HCT116 (cell line): ENCODE measurements around the gene PSME2. TPM values are rescaled to one million over a fixed set of nuclear protein-coding genes. Genes with fewer than 3 reads are reported as not detected.

Experiments used
- ATAC-seq: fragments of 200-7000 bp; cut with Tn5 transposase; 2 replicates; pipeline ENCODE4 v1.9.1; 2020; ENCODE audit warnings: mild to moderate bottlenecking, moderate library complexity
- BruUV-seq: library from RNA; stranded (reverse); fragments of 400-500 nt; replicated peaks from 2 replicates; lab custom pipeline; 2021; lab: Mats Ljungman, UMichigan
- CTCF ChIA-PET: fragments of 300-600 bp; sonication (Branson Sonifier 250); formaldehyde crosslinking; loops from one replicate; lab custom pipeline; 2021; ENCODE audit warnings: antibody characterized with exemption; lab: Charles Lee
- POLR2A ChIA-PET: fragments of 300-600, 350-600 bp; sonication (Branson Sonifier 250); formaldehyde crosslinking; loops from one replicate; lab custom pipeline; 2021; ENCODE audit warnings: antibody characterized with exemption; lab: Charles Lee
- RAD21 ChIA-PET, 2 experiments: fragments of 300-600 bp; sonication (Branson Sonifier 250); formaldehyde crosslinking; loops; one replicate each; lab custom pipeline; 2023; ENCODE audit warnings: low total read pairs in 2 of 2; ENCODE audit not compliant: uncharacterized antibody in 2 of 2, unreplicated experiment in 2 of 2, low non-redundant PET in 1 of 2; lab: Charles Lee
- DNase-seq: peaks from one replicate; pipeline ENCODE4 v3.0.0-alpha.2; 2010; ENCODE audit warnings: low read depth, low spot score
- H2AFZ ChIP-seq: fragments of 200-600 bp; shearing (Covaris generic), sonication (generic); 2 replicates; pipeline ENCODE4 v1.6.1; 2017; ENCODE audit warnings: low read depth, mixed run types, mixed read lengths, antibody characterized with exemption, low read length; ENCODE audit not compliant: poor library complexity, severe bottlenecking
- H3K27ac ChIP-seq: 2 replicates; pipeline ENCODE4 v1.5.1; 2012; ENCODE audit warnings: low read depth, low read length
- H3K27me3 ChIP-seq: fragments of 200-600 bp; sonication (generic); 2 replicates; pipeline ENCODE4 v1.6.1; 2016; ENCODE audit warnings: mixed run types, low read length, mixed read lengths; ENCODE audit not compliant: insufficient read depth
- H3K36me3 ChIP-seq, 2 experiments: fragments of 200-500 bp in 1 of 2; fragments of 200-600 bp in 1 of 2; sonication (Bioruptor generic) in 1 of 2; sonication (generic) in 1 of 2; 2 replicates each; pipeline versions ENCODE4 v1.5.1 to v1.6.1; 2014 to 2016; ENCODE audit warnings: low read length in 2 of 2, inconsistent platforms in 1 of 2, mixed read lengths in 1 of 2, mixed run types in 1 of 2; ENCODE audit not compliant: insufficient read depth in 2 of 2, control insufficient read depth in 1 of 2
- H3K4me1 ChIP-seq, 2 experiments: fragments of 200-600 bp in 1 of 2; sonication (generic) in 1 of 2; 2 replicates each; pipeline versions ENCODE4 v1.5.1 to v1.6.1; 2012 to 2017; ENCODE audit warnings: low read length in 2 of 2, inconsistent platforms in 1 of 2, mild to moderate bottlenecking in 1 of 2, mixed read lengths in 1 of 2, mixed run types in 1 of 2, moderate library complexity in 1 of 2; ENCODE audit not compliant: insufficient read depth in 2 of 2, control insufficient read depth in 1 of 2
- H3K4me2 ChIP-seq: fragments of 200-600 bp; sonication (generic); 2 replicates; pipeline ENCODE4 v1.6.1; 2017; ENCODE audit warnings: mixed run types, low read length, mixed read lengths
- H3K4me3 ChIP-seq, 2 experiments: fragments of 200-600 bp in 1 of 2; sonication (generic) in 1 of 2; replicated peaks in 1 of 2; 2 replicates each; pipeline ENCODE4 v1.5.1; 2011 to 2016; ENCODE audit warnings: low read length in 2 of 2, control low read depth in 1 of 2, low read depth in 1 of 2, mild to moderate bottlenecking in 1 of 2, mixed read lengths in 1 of 2, mixed run types in 1 of 2
- H3K79me2 ChIP-seq: fragments of 200-600 bp; sonication (generic); 2 replicates; pipeline ENCODE4 v1.6.1; 2017; ENCODE audit warnings: mild to moderate bottlenecking, mixed run types, low read length, moderate library complexity, mixed read lengths; ENCODE audit not compliant: insufficient read depth
- H3K9ac ChIP-seq: fragments of 200-600 bp; sonication (generic); 2 replicates; pipeline ENCODE4 v1.6.1; 2016; ENCODE audit warnings: low read length, mixed read lengths
- H3K9me2 ChIP-seq: fragments of 200-600 bp; sonication (generic), shearing (Covaris generic); 2 replicates; pipeline ENCODE4 v1.6.1; 2017; ENCODE audit warnings: mixed run types, mild to moderate bottlenecking, moderate library complexity; ENCODE audit not compliant: insufficient read depth
- H3K9me3 ChIP-seq, 2 experiments: fragments of 200-500 bp in 1 of 2; fragments of 200-600 bp in 1 of 2; sonication (Bioruptor generic) in 1 of 2; sonication (generic) in 1 of 2; 2 replicates each; pipeline ENCODE4 v1.6.1; 2014 to 2017; ENCODE audit warnings: low read length in 2 of 2, mixed read lengths in 2 of 2, inconsistent platforms in 1 of 2, low read depth in 1 of 2, mild to moderate bottlenecking in 1 of 2, mixed run types in 1 of 2, moderate library complexity in 1 of 2; ENCODE audit not compliant: control insufficient read depth in 1 of 2, insufficient read depth in 1 of 2
- H4K20me1 ChIP-seq: fragments of 200-600 bp; sonication (generic), shearing (Covaris generic); 2 replicates; pipeline ENCODE4 v1.6.1; 2017; ENCODE audit warnings: mixed run types, mild to moderate bottlenecking, moderate library complexity; ENCODE audit not compliant: insufficient read depth
- CBX3 ChIP-seq: IDR thresholded peaks from 2 replicates; pipeline ENCODE4 v1.6.1; 2012; ENCODE audit warnings: low read depth
- CEBPB ChIP-seq: IDR thresholded peaks from 2 replicates; pipeline ENCODE4 v1.6.1; 2012; ENCODE audit warnings: low read depth
- EGR1 ChIP-seq: IDR thresholded peaks from 2 replicates; pipeline ENCODE4 v1.6.1; 2012; ENCODE audit warnings: low read depth
- ELF1 ChIP-seq: IDR thresholded peaks from 2 replicates; pipeline ENCODE4 v1.6.1; 2012; ENCODE audit warnings: low read depth, borderline replicate concordance
- EZH2 ChIP-seq: fragments of 200-600 bp; sonication (generic); IDR thresholded peaks from 2 replicates; pipeline ENCODE4 v1.6.1; 2017; ENCODE audit warnings: antibody characterized with exemption, mixed run types
- EZH2phosphoT487 ChIP-seq: fragments of 200-600 bp; IDR thresholded peaks from 2 replicates; pipeline ENCODE4 v1.6.1; 2018; ENCODE audit warnings: antibody characterized with exemption, borderline replicate concordance
- FOSL1 ChIP-seq: IDR thresholded peaks from 2 replicates; pipeline ENCODE4 v1.6.1; 2012; ENCODE audit warnings: low read depth
- JUND ChIP-seq: IDR thresholded peaks from 2 replicates; pipeline ENCODE4 v1.6.1; 2012
- POLR2A ChIP-seq: IDR thresholded peaks from 2 replicates; pipeline ENCODE4 v1.7.0; 2011; ENCODE audit warnings: borderline replicate concordance; ENCODE audit not compliant: insufficient read depth, insufficient read length; ENCODE audit errors: extremely low read depth
- POLR2AphosphoS5 ChIP-seq: IDR thresholded peaks from 2 replicates; pipeline ENCODE4 v1.6.1; 2011; ENCODE audit warnings: mild to moderate bottlenecking, low read depth, low read length, moderate library complexity
- RAD21 ChIP-seq: IDR thresholded peaks from 2 replicates; pipeline ENCODE4 v1.6.1; 2012; ENCODE audit warnings: low read depth, mild to moderate bottlenecking
- SIN3A ChIP-seq: IDR thresholded peaks from 2 replicates; pipeline ENCODE4 v1.6.1; 2012; ENCODE audit warnings: low read depth
- SP1 ChIP-seq: IDR thresholded peaks from 2 replicates; pipeline ENCODE4 v1.6.1; 2012; ENCODE audit warnings: low read depth
- TCF7L2 ChIP-seq: IDR thresholded peaks from 2 replicates; pipeline ENCODE4 v1.7.0; 2011; ENCODE audit warnings: borderline replicate concordance, inconsistent platforms; ENCODE audit not compliant: insufficient read depth, insufficient read length; ENCODE audit errors: extremely low read depth
- YY1 ChIP-seq: IDR thresholded peaks from 2 replicates; pipeline ENCODE4 v1.6.1; 2011; ENCODE audit warnings: low read length, low read depth, moderate library complexity, mild to moderate bottlenecking; ENCODE audit not compliant: insufficient replicate concordance; ENCODE audit errors: extremely low read depth
- ZNF274 ChIP-seq: fragments of 200-500 bp; sonication (Bioruptor generic); IDR thresholded peaks from 2 replicates; pipeline ENCODE4 v1.6.1; 2014; ENCODE audit warnings: mild to moderate bottlenecking, low read depth, low read length, inconsistent platforms
- intact Hi-C: fragments of 100-400 bp; cut with micrococcal nuclease; formaldehyde crosslinking; loops from 2 replicates; pipeline ENCODE4 v1.10.0; 2022
- total RNA-seq: library from RNA; stranded (reverse); gene quantifications from one replicate; pipeline ENCODE4 v1.2.1, GENCODE V29; 2021; ENCODE audit not compliant: unreplicated experiment
- TF ChIP-seq, protein P1 (sequence below): IDR thresholded peaks from 2 replicates; pipeline ENCODE4 v1.6.1; 2012
- TF ChIP-seq, protein P2 (sequence below), 3 experiments: fragments of 200-600 bp in 1 of 3; sonication (generic) in 1 of 3; IDR thresholded peaks in 2 of 3; conservative IDR thresholded peaks in 1 of 3; 2 replicates each; pipeline ENCODE4 v1.5.1; 2012 to 2017; ENCODE audit warnings: low read depth in 2 of 3, low read length in 2 of 3, antibody characterized with exemption in 1 of 3, borderline replicate concordance in 1 of 3, control low read depth in 1 of 3, mild to moderate bottlenecking in 1 of 3, mixed read lengths in 1 of 3, mixed run types in 1 of 3, moderate library complexity in 1 of 3; ENCODE audit not compliant: insufficient read depth in 1 of 3
- TF ChIP-seq, protein P3 (sequence below): IDR thresholded peaks from 2 replicates; pipeline ENCODE4 v1.6.1; 2012
- TF ChIP-seq, protein P4 (sequence below): IDR thresholded peaks from 2 replicates; pipeline ENCODE4 v1.6.1; 2012; ENCODE audit warnings: low read depth

The PSME2 gene
- total RNA-seq, 1 experiment from 2014 or later: 160 TPM

DNA sequence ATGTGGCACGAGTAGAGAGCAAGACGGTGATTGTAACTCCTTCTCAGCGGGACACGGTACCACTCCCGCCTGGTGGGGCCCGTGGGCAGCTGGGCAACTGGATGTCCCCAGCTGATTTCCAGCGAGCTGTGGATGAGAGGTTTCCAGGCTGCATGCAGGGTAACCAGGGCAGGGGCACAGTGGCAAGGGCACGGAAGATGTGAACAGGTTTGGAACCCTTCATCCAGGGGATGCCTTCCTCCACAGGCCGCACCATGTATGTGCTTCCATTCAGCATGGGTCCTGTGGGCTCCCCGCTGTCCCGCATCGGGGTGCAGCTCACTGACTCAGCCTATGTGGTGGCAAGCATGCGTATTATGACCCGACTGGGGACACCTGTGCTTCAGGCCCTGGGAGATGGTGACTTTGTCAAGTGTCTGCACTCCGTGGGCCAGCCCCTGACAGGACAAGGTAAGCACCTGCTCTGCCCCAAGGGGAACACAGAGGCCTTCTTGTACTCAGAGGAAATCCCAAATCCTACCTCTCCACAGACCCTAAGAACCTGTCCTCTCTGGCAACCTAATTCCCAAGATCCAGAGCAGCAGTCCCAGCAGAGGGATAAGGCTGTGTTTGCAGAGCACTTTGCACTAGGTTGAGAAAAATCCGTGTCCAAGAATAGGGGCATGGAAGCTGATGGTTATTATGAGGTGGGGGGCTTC lies 48.0 kb downstream of the PSME2 start:
- RAD21 ChIA-PET: no interaction called here
- POLR2A ChIA-PET: no interaction called here

More for the DNA sequence above, 48.0 kb downstream of the PSME2 start:
- H2AFZ ChIP-seq: no peak overlapping the region
- peaks cover 7% of the 10 kb centered on the region; the same call in 1 of the 2 replicates for H3K79me2 ChIP-seq
- H3K4me1 ChIP-seq: peaks cover 10 to 18% of the 10 kb centered on the region in 2 experiments
- H3K4me3 ChIP-seq: no peak overlapping the region
- intact Hi-C loops: loop anchor here (10.0 kb wide), 1 partner anchor 114 kb away; the partner anchor contains the start of gene DHRS4L2
- no peaks in the 10 kb centered on the region for H4K20me1 ChIP-seq
- H3K36me3 ChIP-seq: no peaks in the 10 kb centered on the region
- H3K9me3 ChIP-seq: no peaks in the 10 kb centered on the region
- no peak overlapping the region for H3K9ac ChIP-seq
- CTCF ChIA-PET: interaction anchor here (0.8 kb wide), 1 partner anchor 10 kb away, joined by 3 read pairs; no protein-coding TSS in a partner anchor
- H3K27me3 ChIP-seq: no peaks in the 10 kb centered on the region
- no TSS peak for BruUV-seq
- no peak for ATAC-seq
- H3K9me2 ChIP-seq: no peaks in the 10 kb centered on the region
- TF ChIP-seq ELF1: no peak
- TF ChIP-seq, protein P1, sequence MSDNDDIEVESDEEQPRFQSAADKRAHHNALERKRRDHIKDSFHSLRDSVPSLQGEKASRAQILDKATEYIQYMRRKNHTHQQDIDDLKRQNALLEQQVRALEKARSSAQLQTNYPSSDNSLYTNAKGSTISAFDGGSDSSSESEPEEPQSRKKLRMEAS: no peak
- no peak for TF ChIP-seq EGR1
- no peak for TF ChIP-seq CEBPB
- no peak for TF ChIP-seq EZH2
- TF ChIP-seq POLR2AphosphoS5: no peak
- TF ChIP-seq, protein P2, sequence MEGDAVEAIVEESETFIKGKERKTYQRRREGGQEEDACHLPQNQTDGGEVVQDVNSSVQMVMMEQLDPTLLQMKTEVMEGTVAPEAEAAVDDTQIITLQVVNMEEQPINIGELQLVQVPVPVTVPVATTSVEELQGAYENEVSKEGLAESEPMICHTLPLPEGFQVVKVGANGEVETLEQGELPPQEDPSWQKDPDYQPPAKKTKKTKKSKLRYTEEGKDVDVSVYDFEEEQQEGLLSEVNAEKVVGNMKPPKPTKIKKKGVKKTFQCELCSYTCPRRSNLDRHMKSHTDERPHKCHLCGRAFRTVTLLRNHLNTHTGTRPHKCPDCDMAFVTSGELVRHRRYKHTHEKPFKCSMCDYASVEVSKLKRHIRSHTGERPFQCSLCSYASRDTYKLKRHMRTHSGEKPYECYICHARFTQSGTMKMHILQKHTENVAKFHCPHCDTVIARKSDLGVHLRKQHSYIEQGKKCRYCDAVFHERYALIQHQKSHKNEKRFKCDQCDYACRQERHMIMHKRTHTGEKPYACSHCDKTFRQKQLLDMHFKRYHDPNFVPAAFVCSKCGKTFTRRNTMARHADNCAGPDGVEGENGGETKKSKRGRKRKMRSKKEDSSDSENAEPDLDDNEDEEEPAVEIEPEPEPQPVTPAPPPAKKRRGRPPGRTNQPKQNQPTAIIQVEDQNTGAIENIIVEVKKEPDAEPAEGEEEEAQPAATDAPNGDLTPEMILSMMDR (IDR thresholded peaks at IDR 0.05 in 2 of 3, conservative IDR thresholded peaks at IDR 0.05 in 1 of 3; ENCODE audit: borderline replicate concordance in 1 of 3, insufficient read depth in 1 of 3, low read depth in 2 of 3, low read length in 2 of 3): no peak
- TF ChIP-seq POLR2A: no peak
- TF ChIP-seq FOSL1: no peak
- no peak for TF ChIP-seq ZNF274
- no peak for TF ChIP-seq SIN3A
- TF ChIP-seq RAD21: no peak
- no peak for TF ChIP-seq EZH2phosphoT487
- TF ChIP-seq, protein P3, sequence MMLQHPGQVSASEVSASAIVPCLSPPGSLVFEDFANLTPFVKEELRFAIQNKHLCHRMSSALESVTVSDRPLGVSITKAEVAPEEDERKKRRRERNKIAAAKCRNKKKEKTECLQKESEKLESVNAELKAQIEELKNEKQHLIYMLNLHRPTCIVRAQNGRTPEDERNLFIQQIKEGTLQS: no peak
- TF ChIP-seq YY1: no peak
- no peak for TF ChIP-seq CBX3
- no peak for TF ChIP-seq TCF7L2
- TF ChIP-seq, protein P4, sequence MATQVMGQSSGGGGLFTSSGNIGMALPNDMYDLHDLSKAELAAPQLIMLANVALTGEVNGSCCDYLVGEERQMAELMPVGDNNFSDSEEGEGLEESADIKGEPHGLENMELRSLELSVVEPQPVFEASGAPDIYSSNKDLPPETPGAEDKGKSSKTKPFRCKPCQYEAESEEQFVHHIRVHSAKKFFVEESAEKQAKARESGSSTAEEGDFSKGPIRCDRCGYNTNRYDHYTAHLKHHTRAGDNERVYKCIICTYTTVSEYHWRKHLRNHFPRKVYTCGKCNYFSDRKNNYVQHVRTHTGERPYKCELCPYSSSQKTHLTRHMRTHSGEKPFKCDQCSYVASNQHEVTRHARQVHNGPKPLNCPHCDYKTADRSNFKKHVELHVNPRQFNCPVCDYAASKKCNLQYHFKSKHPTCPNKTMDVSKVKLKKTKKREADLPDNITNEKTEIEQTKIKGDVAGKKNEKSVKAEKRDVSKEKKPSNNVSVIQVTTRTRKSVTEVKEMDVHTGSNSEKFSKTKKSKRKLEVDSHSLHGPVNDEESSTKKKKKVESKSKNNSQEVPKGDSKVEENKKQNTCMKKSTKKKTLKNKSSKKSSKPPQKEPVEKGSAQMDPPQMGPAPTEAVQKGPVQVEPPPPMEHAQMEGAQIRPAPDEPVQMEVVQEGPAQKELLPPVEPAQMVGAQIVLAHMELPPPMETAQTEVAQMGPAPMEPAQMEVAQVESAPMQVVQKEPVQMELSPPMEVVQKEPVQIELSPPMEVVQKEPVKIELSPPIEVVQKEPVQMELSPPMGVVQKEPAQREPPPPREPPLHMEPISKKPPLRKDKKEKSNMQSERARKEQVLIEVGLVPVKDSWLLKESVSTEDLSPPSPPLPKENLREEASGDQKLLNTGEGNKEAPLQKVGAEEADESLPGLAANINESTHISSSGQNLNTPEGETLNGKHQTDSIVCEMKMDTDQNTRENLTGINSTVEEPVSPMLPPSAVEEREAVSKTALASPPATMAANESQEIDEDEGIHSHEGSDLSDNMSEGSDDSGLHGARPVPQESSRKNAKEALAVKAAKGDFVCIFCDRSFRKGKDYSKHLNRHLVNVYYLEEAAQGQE: no peak
- no peak for TF ChIP-seq SP1
- TF ChIP-seq JUND: no peak
- H3K27ac ChIP-seq: no peak overlapping the region
- DNase-seq: no peak
- no peak overlapping the region for H3K4me2 ChIP-seq
